Measurements from ENCODE around the gene ERVFRD-1.
"Not testable (repeated sequence)": the region's sequence is repeated elsewhere in the genome, so short reads cannot be mapped to it uniquely, and the experiment has no call there.

The ERVFRD-1 gene

GRCh38 chr6:11087141-11087812, 24.2 kb downstream of the ERVFRD-1 start:
- DNase-seq: not testable (repeated sequence)

GRCh38 chr6:11085758-11086435, 25.6 kb downstream of the ERVFRD-1 start:
- no peak for DNase-seq

GRCh38 chr6:11083956-11084355, 27.6 kb downstream of the ERVFRD-1 start:
- no peak for DNase-seq

GRCh38 chr6:11083491-11083890, 28.0 kb downstream of the ERVFRD-1 start:
- no peak for DNase-seq

GRCh38 chr6:11080296-11080695, 31.2 kb downstream of the ERVFRD-1 start:
- no peak for DNase-seq

- DNase-seq: no peak
Observed at GRCh38 chr6:11078266-11078665, 33.3 kb downstream of the ERVFRD-1 start.

- DNase-seq: no peak
Observed at GRCh38 chr6:11076540-11076939, 35.0 kb downstream of the ERVFRD-1 start.

- no peak for DNase-seq
Observed at GRCh38 chr6:11072101-11072500, 39.4 kb downstream of the ERVFRD-1 start.

GRCh38 chr6:11069760-11070159, 41.8 kb downstream of the ERVFRD-1 start:
- no peak for DNase-seq

GRCh38 chr6:11067348-11067747, 44.2 kb downstream of the ERVFRD-1 start:
- no peak for DNase-seq

GRCh38 chr6:11066505-11067347, 44.8 kb downstream of the ERVFRD-1 start:
- no peak for DNase-seq

- no peak for DNase-seq
Observed at GRCh38 chr6:11065436-11066202, 45.9 kb downstream of the ERVFRD-1 start.

GRCh38 chr6:11064836-11065235, 46.7 kb downstream of the ERVFRD-1 start:
- no peak for DNase-seq

- no peak for DNase-seq
Observed at GRCh38 chr6:11062715-11063114, 48.8 kb downstream of the ERVFRD-1 start.

GRCh38 chr6:11062083-11062482, 49.4 kb downstream of the ERVFRD-1 start:
- DNase-seq: no peak

GRCh38 chr6:11058406-11058805, 53.1 kb downstream of the ERVFRD-1 start:
- no peak for DNase-seq

GRCh38 chr6:11056871-11057270, 54.7 kb downstream of the ERVFRD-1 start:
- no peak for DNase-seq

GRCh38 chr6:11055127-11055627, 56.3 kb downstream of the ERVFRD-1 start:
- DNase-seq: no peak

GRCh38 chr6:11054722-11055121, 56.8 kb downstream of the ERVFRD-1 start:
- DNase-seq: no peak

GRCh38 chr6:11053307-11053706, 58.2 kb downstream of the ERVFRD-1 start:
- DNase-seq: no peak

Data from effector CD4-positive, alpha-beta T cell (primary cell).